Neural progenitor cell (in vitro differentiated cells): Measurements from ENCODE around the gene SESN2.

Experiments used
- CTCF ChIP-seq: fragments of 200-600 bp; sonication (generic); IDR thresholded peaks from 2 replicates; pipeline ENCODE4 v1.5.1; 2017; ENCODE audit warnings: antibody characterized with exemption, mild to moderate bottlenecking
- EZH2 ChIP-seq: fragments of 200-600 bp; sonication (generic); IDR thresholded peaks from 2 replicates; pipeline ENCODE4 v1.6.1; 2017; ENCODE audit warnings: antibody characterized with exemption, mild to moderate bottlenecking, moderate library complexity

- TF ChIP-seq CTCF (no peak), EZH2 (no peak)
Observed at GRCh38 chr1:28313702-28314546, 54.6 kb downstream of the SESN2 start.
